ENCODE results near the gene FAM219A. TPM values are rescaled to one million over a fixed set of nuclear protein-coding genes. Genes with fewer than 3 reads are reported as not detected.
"Not testable (repeated sequence)": the region's sequence is repeated elsewhere in the genome, so short reads cannot be mapped to it uniquely, and the experiment has no call there.

Gene FAM219A
- total RNA-seq, 1 donor from 2014 or later = 16.9 TPM

DNA sequence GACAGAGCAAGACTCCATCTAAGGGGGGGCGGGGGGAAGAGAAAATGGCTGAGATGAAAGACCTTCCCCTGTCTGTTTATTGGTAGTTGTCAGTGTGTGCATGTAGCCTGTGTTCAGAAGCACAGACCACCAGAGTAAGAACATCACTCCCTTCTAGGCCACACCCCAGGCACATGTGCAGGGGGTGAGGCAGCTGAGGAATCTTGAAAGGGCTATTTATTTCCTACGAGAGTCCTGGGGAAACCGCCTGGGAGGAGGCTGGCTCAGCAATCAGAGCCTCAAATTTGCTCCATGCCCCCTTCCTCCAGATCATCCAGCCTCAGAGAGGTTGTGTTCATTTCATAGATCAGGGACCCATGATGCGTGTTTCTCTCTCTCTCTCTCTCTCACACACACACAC, 88.7 kb downstream of the FAM219A start:
- Mint-ChIP-seq H3K27ac (no peak overlapping the region), H3K4me1 (no peaks in the 10 kb centered on the region), H3K36me3 (ENCODE audit: low read depth) (peaks cover 2% of the 10 kb centered on the region), H3K27me3 (no peaks in the 10 kb centered on the region), H3K9me3 (no peaks in the 10 kb centered on the region), H3K4me3 (no peak overlapping the region)
- ChIA-PET CTCF (no interaction called here), POLR2A (no interaction called here)
- intact Hi-C loops (cut with micrococcal nuclease) = no loop called here
- TF ChIP-seq, protein P1, sequence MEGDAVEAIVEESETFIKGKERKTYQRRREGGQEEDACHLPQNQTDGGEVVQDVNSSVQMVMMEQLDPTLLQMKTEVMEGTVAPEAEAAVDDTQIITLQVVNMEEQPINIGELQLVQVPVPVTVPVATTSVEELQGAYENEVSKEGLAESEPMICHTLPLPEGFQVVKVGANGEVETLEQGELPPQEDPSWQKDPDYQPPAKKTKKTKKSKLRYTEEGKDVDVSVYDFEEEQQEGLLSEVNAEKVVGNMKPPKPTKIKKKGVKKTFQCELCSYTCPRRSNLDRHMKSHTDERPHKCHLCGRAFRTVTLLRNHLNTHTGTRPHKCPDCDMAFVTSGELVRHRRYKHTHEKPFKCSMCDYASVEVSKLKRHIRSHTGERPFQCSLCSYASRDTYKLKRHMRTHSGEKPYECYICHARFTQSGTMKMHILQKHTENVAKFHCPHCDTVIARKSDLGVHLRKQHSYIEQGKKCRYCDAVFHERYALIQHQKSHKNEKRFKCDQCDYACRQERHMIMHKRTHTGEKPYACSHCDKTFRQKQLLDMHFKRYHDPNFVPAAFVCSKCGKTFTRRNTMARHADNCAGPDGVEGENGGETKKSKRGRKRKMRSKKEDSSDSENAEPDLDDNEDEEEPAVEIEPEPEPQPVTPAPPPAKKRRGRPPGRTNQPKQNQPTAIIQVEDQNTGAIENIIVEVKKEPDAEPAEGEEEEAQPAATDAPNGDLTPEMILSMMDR (IDR thresholded peaks at IDR 0.05) = no peak
- ATAC-seq (ENCODE audit: low read depth) (no peak), DNase-seq (no peak)

- intact Hi-C loops (cut with micrococcal nuclease); H3K9me3 Mint-ChIP-seq; CTCF ChIA-PET; H3K27ac Mint-ChIP-seq; H3K4me1 Mint-ChIP-seq; H3K4me3 Mint-ChIP-seq; DNase-seq; ATAC-seq (ENCODE audit: low read depth); H3K27me3 Mint-ChIP-seq; H3K36me3 Mint-ChIP-seq (ENCODE audit: low read depth); POLR2A ChIA-PET: not testable (repeated sequence)
Measured at GRCh38 chr9:34368796-34369195, 89.6 kb downstream of the FAM219A start.

- H3K4me1 Mint-ChIP-seq; H3K36me3 Mint-ChIP-seq (ENCODE audit: low read depth); DNase-seq; H3K9me3 Mint-ChIP-seq; H3K27ac Mint-ChIP-seq; intact Hi-C loops (cut with micrococcal nuclease); H3K27me3 Mint-ChIP-seq; H3K4me3 Mint-ChIP-seq; POLR2A ChIA-PET; ATAC-seq (ENCODE audit: low read depth): not testable (repeated sequence)
- CTCF ChIA-PET = interaction anchor here (1.3 kb wide), 1 partner anchor 36 kb away, joined by 6 read pairs; no protein-coding TSS in a partner anchor
Measured at GRCh38 chr9:34367751-34368410, 90.5 kb downstream of the FAM219A start.

GRCh38 chr9:34366365-34366764, 92.0 kb downstream of the FAM219A start:
- Mint-ChIP-seq H3K27me3 (no peaks in the 10 kb centered on the region), H3K4me1 (no peaks in the 10 kb centered on the region)
- CTCF ChIA-PET = interaction anchor here (1.3 kb wide), 1 partner anchor 37 kb away, joined by 6 read pairs; no protein-coding TSS in a partner anchor

GRCh38 chr9:34365282-34365681, 93.1 kb downstream of the FAM219A start:
- no peaks in the 10 kb centered on the region for H3K9me3 Mint-ChIP-seq
- TF ChIP-seq, protein P1 (IDR thresholded peaks at IDR 0.05) = no peak
- ChIA-PET CTCF (no interaction called here), POLR2A (no interaction called here)
- H3K27ac Mint-ChIP-seq = no peak overlapping the region
- H3K4me3 Mint-ChIP-seq = no peak overlapping the region
- ATAC-seq (ENCODE audit: low read depth) = no peak
- no peaks in the 10 kb centered on the region for H3K4me1 Mint-ChIP-seq
- no peaks in the 10 kb centered on the region for H3K27me3 Mint-ChIP-seq
- intact Hi-C loops (cut with micrococcal nuclease) = no loop called here
- H3K36me3 Mint-ChIP-seq (ENCODE audit: low read depth) = peaks cover 2% of the 10 kb centered on the region
- DNase-seq = no peak

More at GRCh38 chr9:34366365-34366764, 92.0 kb downstream of the FAM219A start:
- TF ChIP-seq, protein P1 (IDR thresholded peaks at IDR 0.05) = no peak
- Mint-ChIP-seq H3K9me3 (no peaks in the 10 kb centered on the region), H3K27ac (no peak overlapping the region), H3K36me3 (ENCODE audit: low read depth) (peaks cover 2% of the 10 kb centered on the region), H3K4me3 (no peak overlapping the region)
- ATAC-seq (ENCODE audit: low read depth) (no peak), DNase-seq (no peak)
- POLR2A ChIA-PET = no interaction called here
- intact Hi-C loops (cut with micrococcal nuclease) = no loop called here

DNA sequence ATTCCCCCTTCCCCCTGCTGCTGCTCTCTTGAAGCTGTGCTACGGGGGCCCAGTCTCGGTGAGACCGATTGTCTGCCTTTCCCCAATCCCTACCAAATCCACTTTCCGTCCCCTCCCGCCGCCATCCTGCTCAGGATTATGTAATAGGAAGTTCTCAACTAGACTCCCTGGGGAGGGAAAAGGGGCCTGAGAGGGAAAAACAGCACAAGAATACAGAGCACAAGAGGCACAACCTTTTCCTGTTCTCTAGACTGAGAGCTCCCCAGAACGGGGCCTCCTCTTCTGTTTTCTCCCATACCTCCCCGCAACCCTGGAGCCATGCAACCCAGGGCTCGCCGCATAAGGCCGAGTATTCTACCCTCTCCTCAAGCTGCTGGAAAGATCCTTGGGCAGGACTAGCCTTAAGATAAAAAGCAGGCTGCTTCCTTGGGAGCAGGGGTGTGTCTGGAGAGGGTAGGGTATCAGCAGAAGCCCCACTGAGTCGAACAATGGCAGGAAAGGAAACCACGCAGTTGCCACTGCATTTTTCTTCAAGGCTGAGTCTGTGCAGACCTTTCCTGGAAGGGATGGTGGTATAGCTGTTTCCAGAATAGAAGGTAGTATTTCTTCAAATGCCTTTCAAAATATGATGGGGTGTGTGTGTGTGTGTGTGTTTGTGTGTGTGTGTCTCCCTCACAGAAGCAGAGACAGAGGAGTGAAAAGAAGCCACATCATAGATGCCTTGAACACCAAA, 94.6 kb downstream of the FAM219A start:
- Mint-ChIP-seq H3K36me3 (ENCODE audit: low read depth) (peaks cover 2% of the 10 kb centered on the region), H3K9me3 (no peaks in the 10 kb centered on the region), H3K27ac (no peak overlapping the region), H3K27me3 (no peaks in the 10 kb centered on the region), H3K4me1 (no peaks in the 10 kb centered on the region), H3K4me3 (no peak overlapping the region)
- CTCF ChIA-PET = no interaction called here
- TF ChIP-seq, protein P1 (IDR thresholded peaks at IDR 0.05) = no peak
- intact Hi-C loops (cut with micrococcal nuclease) = no loop called here
- DNase-seq = no peak
- POLR2A ChIA-PET = no interaction called here
- ATAC-seq (ENCODE audit: low read depth) = no peak
